Activated T-cell treated with anti-CD3 and anti-CD28 coated beads for 1 hour (primary cell): Measurements from ENCODE around the gene PTOV1.

Source experiments
- DNase-seq: peaks from one replicate; pipeline ENCODE4 v3.0.0-alpha.2; 2020; ENCODE audit warnings: low read depth

Gene PTOV1

DNA sequence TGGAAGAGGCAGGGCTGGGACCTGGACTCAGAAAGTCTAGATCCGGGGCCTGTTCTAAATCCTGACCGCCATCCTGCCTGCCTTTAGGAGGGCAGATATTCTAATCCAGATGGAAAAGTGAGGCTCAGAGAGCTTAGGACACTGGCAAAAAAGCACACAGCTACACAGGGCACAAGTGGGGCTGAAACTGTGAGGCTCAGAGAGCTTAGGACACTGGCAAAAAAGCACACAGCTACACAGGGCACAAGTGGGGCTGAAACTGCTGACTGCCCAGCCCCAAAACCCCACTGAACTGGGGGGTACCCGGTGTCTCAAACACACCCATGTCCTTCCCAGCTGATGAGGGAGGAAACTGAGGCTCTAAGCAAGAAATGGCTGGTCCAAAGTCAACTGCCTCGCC is 24.2 kb downstream of the PTOV1 start:
- DNase-seq: no peak

DNA sequence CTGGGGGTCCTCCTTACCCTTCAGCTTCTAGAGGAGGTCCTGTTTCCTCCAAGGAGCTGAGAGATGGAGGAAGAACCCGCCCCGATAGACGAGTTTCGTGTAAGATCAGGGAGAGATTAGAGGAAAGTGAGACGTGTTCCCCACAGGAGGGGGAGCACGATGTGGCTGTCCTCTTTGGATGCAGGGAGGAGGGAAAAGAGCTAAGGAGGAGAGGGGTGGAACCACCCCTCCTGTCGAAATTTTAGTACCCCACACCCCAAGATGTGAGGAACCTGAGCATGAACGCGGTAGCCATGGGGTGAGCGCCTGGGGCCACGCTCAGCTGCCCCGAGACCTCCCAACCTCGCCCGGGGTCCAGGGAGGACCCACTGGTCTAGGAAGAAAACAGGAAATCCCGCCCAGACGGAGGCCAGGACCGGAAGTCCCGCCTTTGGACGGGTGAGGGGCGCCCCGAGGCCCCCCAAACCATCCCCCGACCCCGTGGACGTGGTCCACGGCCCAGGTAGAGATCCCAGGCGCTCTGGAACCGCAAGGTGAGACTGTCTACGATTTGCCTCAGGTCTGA is 25.0 kb downstream of the PTOV1 start:
- peak; percentile 42 for DNase-seq

DNA sequence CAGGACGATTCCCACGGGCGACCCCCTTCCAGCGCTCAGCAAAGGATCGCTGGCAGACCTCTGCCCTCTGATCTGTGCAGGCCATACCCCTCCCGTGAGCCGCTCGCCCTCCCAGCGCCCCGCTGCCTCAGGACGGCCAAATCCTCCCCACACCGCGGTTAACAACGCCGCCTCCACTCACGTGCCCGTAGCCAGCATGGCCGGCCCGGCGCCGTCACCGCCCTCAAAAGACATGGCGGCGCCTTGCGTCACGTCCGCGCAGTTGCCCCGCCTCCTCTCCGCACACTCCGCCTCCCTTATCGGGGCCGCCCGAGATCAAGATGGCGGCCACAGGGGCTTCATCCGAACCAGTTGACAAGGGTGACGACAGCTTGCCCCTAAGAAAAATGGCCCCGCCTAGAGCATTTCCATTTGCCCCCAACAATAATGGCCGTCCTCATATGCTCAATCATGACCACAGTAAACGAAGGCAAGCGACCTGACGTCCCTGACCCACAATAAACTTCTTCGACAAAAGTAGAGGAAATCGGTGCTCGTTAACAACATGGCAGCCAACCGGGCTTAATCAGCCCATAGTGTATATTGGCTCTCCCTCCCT is 25.6 kb downstream of the PTOV1 start:
- DNase-seq: peak; percentile 96

DNA sequence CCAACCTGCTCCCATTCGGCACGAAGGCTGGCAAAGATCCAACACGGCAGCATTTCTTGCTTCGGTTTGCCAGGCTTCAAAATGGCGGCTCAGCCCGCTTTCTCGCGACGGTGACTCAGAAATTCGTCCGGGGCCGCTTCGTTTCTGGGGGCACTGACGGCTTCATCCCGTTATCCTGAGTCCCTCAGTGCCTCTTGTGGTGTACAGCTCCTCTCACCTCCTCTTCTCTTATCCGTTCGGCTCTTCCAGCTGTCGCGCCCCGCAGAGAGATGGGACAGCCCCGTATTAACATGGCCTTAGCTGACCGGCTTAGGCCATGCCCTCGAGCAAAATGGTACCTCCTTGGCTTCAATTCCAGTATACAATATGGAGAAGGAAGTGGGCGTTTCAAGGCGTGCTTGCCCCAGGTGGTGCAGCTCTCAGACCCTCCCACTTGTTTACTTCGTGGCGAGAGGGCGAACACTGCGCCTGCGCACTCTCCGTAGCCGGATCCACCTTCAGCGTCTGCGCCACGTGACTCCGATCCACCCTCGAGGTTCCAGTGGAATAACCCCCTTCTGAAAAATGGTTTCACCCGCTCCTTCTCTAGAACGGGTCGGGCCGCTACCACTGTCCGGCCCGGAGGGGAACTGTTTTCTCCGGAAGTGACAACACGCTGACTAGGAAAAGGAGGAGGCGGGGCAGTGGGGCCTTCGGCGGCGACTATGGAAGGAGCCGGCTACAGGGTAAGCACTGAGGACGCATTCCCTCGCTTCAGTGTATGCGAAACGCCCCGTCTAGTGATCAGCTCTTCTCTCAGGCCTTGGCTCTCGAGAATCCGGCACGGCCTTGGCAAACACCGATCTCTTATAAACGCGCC is 26.3 kb downstream of the PTOV1 start, which contains the start of the genes AKT1S1 and TBC1D17:
Gene AKT1S1, minus strand, starts transcription at position 336 of the 859 bp plus-strand sequence. CDS start 4,060 bp downstream, outside the sequence.
Gene TBC1D17, plus strand, starts transcription at position 683 of the 859 bp plus-strand sequence. Its CDS starts 22 bp downstream, at position 705.
- DNase-seq: peak; percentile 95

DNA sequence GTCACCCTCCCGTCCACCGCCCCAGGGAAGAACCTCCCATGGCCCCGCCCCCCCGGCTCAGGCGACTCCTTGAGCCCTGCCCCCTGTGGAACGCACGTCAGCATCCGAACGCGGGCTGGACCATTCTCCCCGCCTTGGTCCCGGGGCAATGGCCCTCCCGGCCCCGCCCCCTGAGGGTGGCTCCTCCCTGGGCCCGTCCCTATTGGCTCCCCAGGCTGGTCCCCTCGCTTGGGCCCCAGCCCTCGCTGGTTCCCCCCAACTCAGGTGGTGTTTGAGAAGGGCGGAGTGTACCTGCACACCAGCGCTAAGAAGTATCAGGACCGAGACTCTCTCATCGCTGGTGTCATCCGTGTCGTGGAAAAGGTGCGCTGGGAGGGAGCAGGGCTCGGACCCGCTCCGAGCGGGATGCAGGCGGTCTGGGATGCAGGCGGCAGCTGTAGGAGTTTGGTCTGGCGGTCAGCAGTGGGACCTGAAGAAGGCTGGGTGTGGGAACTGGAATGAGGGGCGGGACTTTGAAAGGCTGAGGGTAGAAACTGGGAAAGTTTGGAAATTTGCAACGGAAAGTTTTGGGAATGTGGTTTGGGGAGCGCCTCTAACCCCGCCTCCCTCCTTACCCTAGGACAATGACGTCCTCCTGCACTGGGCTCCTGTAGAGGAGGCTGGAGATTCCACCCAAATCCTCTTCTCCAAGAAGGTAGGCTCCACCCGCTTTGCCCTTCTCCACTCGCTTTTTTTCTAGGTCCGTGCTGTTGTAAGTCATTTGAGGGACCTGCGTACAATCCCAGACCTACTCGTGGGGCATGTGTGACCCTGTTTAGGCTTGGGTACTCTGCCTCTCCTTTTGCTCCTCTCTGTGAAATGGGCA is 27.2 kb downstream of the PTOV1 start:
- DNase-seq: peak; percentile 98

DNA sequence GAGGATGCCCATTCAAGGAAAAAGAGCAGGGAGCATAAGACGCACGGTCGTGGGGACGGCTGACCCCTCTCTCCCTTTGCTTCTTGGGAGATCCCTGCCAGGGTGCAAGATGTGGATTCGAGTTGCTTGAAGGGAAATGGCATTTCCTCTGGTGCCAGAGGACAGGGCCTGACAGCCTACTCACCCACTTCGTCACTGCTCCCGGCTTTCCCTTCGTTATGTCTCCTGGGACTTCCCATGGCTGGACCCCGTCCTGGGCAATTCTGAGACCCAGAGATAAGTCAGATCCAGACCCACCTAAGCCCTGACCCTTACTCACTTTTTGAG is 27.7 kb downstream of the PTOV1 start:
- no peak for DNase-seq

DNA sequence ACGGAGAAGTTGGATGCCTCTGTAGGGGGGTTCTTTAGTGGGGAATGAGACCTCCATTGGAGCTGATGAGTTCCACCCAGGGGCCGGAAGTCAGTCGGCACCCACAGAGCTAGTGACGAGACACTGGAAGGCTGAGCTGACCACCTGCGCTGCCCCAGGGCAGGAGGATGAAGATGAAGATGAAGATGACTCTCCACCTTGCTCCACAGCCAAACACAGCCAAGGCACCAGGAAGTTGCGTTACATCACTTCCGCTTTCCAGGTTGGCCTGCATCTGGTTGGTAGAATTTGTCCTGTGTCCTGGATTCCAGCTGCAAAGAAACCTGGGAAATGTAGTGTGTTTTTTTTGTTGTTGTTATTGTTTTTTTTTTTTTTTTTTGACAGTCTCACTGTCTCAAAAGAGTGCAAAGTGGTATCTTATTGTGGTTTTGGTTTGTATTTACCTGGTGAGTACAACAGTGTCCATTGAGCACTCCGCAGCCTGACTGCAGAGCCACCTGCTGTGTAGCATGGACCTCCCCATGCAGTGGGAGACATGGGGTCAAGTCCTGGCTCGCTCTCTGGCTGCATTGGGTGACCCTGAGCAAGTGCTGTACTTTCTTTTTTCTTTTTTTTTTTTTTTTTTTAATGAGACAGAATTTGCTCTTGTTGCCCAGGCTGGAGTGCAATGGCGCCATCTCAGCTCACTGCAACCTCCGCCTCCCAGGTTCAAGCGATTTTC is 28.4 kb downstream of the PTOV1 start:
- no peak for DNase-seq

DNA sequence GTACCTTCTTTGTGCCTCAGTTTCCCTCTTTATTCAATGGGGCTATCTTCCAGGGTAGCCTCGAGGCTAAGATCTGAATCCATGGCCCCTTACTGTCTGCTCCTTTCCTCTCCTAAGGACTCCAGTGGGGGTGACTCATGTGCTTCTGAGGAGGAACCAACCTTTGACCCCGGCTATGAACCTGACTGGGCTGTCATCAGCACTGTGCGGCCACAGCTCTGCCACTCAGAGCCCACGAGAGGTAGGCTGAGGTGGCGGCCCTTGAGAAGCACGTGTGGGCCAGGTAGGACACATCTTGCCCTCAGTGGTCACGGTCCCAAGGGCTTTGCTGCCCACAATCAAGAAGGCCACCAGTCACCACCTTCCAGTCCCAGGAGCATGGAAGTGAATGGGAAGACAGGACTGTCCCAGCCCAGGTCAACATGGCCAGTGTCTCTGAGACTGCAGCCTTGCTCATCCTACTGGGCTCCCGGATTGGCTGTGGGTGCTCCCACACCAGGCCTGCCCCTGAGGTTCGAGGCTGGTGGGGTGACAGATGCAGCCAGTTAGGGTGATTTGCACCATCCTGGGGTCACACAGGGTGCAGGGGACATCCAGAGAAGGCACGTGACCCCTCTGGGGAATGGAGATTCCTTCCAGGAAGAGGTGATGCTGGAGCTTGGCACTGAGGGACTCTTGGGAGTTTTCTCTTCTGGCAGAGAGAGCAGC is 29.4 kb downstream of the PTOV1 start:
- DNase-seq: no peak

DNA sequence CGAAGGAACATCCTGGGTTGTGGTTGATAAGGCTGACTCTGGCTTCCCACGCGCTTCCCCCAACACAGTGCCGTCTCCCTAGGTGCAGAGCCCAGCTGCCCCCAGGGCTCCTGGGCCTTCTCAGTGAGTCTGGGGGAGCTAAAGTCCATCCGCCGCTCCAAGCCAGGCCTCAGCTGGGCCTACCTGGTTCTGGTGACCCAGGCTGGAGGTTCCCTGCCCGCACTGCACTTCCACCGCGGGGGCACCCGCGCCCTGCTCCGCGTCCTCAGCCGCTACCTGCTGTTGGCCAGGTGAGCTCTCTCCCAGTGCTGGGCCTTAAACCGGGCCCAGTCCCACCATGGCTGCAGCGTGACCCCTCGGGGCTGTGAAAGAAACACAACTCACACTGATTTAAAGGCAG is 30.2 kb downstream of the PTOV1 start:
- no peak for DNase-seq

DNA sequence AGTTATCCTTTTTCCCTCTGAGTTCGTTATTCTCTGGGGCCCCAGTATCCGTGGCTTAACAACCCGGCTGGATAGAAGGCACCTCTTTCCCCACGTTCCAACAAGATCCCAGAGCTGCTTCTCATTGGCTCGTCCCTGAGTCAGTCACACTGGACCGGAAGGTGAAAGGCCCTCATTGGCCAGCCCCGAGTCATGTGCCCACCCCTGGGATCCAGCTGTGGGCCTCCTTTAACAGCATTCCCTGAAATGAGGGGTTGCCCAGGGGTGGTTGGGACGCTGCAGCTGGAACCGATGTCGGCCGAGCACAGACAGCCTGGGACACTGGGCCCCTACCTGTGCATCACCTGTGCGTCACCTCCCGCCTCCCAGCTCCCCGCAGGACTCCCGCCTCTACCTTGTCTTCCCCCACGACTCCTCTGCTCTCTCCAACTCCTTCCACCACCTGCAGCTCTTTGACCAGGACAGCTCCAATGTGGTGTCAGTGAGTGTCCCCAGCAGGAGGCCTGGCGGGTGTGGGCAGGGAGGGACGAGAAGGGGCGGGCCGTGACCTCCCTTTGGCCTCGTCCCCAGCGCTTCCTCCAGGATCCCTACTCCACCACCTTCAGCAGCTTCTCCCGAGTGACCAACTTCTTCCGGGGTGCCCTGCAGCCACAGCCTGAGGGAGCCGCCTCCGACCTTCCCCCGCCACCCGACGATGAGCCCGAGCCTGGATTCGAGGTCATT is 30.9 kb downstream of the PTOV1 start:
- DNase-seq: no peak

DNA sequence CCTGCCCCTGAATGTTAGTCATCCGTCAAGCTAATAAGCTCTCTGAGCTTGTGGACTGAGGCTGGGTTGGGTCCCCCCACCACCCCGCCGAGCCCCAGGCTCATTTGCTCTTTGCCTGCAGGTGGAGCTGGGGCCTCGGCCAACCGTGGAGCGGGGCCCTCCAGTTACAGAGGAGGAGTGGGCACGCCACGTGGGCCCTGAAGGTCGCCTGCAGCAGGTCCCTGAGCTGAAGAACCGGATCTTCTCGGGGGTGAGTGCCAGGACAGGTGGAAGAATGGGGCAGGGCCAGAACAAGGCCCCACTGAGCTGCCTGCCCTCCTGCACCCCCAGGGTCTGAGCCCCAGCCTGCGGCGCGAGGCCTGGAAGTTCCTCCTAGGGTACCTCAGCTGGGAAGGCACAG is 31.7 kb downstream of the PTOV1 start:
- no peak for DNase-seq

DNA sequence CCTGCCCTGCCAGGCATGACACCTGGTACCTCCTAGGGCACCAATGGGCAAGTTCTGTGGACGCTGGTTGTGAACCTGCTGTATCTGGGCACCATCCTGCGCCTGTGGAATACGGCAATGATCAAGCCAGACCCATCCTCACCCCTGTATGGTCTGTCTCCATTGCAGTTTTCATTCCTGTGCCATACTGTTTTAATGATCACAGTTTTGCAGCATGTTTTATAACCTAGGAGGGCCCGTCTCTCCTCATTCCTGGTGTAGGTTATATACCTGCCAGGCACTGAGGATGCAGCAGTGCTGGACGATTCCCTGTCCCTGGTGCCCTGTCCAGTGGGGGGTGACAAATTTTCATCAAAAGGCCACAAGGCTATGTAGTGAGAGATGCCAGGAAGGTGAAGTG is 32.1 kb downstream of the PTOV1 start:
- no peak for DNase-seq

DNA sequence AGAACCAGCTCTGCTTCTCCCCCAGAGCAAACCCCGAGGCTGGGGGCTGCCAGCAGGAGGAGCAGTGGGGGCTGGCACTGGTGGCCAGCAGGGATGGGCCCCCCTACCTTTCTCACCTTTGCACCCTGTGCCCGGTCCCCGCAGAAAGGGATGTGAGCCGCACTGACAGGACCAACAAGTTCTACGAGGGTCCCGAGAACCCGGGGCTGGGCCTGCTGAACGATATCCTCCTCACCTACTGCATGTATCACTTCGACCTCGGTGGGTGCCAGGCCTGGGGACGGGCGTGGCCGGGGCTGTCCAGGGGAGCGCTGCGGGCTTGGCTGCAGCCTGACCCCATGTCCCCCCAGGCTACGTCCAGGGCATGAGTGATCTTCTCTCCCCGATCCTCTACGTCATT is 33.1 kb downstream of the PTOV1 start:
- no peak for DNase-seq

DNA sequence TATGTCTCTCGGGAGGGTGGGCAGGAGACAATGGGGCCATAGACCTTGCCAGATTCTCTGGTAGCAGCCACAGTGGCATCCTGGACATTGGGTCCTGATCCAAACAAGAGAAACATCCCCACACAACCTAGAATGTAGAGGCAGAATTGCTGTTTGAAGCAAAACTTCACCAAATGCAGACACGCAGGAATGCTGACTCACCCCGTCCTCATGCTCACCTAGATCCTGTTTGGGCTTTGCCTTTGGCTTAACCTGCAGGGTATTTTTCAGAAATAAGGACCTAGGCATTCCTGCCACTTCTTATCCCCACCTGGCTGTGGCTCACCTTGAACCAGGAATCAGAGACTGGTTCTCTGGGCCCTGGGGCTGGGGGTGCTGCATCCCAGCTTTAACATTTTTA is 33.8 kb downstream of the PTOV1 start:
- no peak for DNase-seq

DNA sequence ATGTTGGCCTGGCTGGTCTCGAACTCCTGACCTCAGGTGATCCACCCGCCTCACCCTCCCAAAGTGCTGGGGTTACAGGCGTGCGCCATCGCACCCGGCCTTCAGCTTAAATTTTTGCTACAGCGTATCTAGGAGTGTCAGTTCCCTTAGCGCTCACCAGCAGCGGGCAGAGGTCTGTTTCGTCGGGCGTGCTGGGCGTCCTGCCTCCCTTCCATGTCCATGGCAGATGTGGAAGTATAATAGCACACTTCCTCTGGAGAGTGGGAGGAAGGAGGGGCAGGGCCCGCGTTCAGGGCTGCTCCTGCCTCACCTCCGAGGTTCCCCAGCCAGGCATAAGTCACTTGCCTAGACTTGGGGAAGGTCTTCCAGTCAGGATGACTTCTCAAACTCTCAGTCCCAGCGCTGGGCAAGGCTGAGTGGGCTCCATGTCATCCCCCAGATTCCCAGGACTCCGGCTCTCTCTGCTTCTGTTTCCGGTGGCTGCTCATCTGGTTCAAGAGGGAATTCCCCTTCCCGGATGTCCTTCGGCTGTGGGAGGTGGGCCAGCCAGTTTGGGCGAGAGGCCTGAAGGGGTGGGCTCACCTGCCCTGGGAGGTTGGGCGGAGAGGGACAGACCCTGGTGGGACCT is 36.2 kb downstream of the PTOV1 start:
- DNase-seq: no peak

DNA sequence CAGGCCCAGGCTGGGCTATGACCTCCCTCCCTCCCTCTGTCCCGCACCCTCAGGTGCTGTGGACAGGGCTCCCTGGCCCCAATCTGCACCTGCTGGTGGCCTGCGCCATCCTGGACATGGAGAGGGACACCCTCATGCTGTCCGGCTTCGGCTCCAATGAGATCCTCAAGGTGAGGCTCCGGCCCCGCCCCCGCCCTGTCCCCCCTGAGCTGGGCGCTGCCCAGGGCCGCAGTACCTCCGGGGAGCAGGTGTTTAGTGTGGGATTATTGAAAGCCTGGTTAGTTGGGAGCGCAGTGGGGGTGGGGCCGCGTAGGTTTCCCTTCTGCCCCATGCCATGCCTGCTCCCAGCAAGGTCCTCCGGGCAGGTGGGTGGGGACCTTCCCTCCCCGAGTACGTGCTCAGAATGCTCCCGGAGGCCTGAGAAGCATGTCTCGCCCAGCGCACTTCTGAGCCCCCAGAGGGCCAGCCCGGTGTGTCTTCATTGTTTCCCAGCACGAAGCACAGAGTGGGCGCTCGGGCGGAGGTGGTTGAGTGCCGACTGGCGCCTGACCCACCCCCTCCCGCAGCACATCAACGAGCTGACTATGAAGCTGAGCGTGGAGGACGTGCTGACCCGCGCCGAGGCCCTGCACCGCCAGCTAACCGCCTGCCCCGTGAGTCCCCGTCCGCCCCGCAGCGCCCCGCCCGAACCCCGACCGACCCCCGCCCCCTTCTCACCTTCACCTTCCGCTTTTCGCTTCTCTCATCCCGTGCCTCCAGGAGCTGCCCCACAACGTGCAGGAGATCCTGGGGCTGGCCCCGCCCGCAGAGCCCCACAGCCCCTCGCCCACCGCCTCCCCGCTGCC is 36.9 kb downstream of the PTOV1 start:
- DNase-seq: no peak

DNA sequence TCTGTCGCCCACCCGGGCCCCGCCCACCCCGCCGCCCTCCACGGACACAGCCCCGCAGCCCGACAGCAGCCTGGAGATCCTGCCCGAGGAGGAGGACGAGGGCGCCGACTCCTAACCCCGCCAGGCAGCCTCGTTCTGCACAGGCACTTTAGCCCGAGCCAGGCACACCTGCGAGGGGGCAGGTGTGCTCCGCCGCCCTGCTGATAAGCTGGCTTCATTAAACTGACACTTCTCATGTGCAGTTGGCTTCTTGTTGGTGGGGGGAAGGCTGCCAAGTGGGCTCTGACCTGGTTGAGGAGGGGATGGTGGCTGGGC is 37.5 kb downstream of the PTOV1 start:
- DNase-seq: no peak

DNA sequence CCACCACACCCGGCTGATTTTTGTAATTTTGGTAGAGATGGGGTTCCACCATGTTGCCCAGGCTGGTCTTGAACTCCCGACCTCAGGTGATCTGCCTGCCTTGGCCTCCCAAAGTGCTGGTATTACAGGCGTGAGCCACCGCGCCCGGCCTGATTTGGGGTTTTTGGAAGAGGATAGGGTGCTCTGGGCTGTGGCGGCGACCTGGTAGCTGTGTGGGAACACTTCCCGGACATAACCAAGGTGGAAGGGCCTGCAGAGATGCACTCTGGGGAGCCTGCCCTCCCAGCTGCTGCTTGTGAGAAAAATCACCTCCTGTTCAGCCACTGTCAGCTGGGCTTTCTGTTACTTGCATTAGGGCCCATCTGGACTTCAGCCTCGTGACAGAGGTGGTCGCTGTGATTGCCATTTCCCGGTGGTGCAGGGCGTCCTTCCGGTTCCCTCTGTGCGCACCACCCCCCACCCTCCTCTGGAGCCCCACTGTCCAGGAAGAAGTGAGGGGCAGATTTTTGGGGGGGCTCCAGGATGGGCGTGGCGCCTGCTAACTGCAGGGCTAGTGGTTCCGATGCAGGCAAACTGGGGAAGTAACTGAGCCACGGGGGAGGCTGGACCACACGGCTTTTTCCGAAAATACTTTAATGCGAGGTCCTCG is 38.2 kb downstream of the PTOV1 start:
- no peak for DNase-seq
